Activated CD8-positive, alpha-beta memory T cell treated with anti-CD3 and anti-CD28 coated beads, Interleukin-2, amount 50 U/mL, for 4 hours (primary cell): Measurements from ENCODE around the gene DNM3.
"Not testable (repeated sequence)": the region's sequence is repeated elsewhere in the genome, so short reads cannot be mapped to it uniquely, and the experiment has no call there.

Experiments
- DNase-seq: peaks from one replicate; pipeline ENCODE4 v3.0.0-alpha.2; 2020

DNM3 gene

GRCh38 chr1:171984850-171985485 lies 143.7 kb downstream of the DNM3 start:
- no peak for DNase-seq

GRCh38 chr1:171985639-171986038 lies 144.3 kb downstream of the DNM3 start:
- DNase-seq = no peak

GRCh38 chr1:171988243-171988885 lies 147.1 kb downstream of the DNM3 start:
- DNase-seq = no peak

GRCh38 chr1:171990371-171990770 lies 149.1 kb downstream of the DNM3 start:
- DNase-seq = no peak

GRCh38 chr1:171994293-171994692 lies 153.0 kb downstream of the DNM3 start:
- DNase-seq = no peak

- DNase-seq = no peak
Measured at GRCh38 chr1:171995573-171995972, 154.3 kb downstream of the DNM3 start.

- no peak for DNase-seq
Measured at GRCh38 chr1:171997936-171998335, 156.6 kb downstream of the DNM3 start.

GRCh38 chr1:171998711-171999110 lies 157.4 kb downstream of the DNM3 start:
- DNase-seq = no peak

- DNase-seq = no peak
Measured at GRCh38 chr1:171999756-172000155, 158.5 kb downstream of the DNM3 start.

- DNase-seq = no peak
Measured at GRCh38 chr1:172001288-172001687, 160.0 kb downstream of the DNM3 start.

- peak; percentile 19 for DNase-seq
Measured at GRCh38 chr1:172002725-172003345, 161.5 kb downstream of the DNM3 start.

- no peak for DNase-seq
Measured at GRCh38 chr1:172003766-172004530, 162.7 kb downstream of the DNM3 start.

GRCh38 chr1:172004671-172005070 lies 163.4 kb downstream of the DNM3 start:
- DNase-seq = no peak

- no peak for DNase-seq
Measured at GRCh38 chr1:172005856-172006255, 164.6 kb downstream of the DNM3 start.

GRCh38 chr1:172006660-172007059 lies 165.4 kb downstream of the DNM3 start:
- DNase-seq = no peak

GRCh38 chr1:172018727-172019311 lies 177.5 kb downstream of the DNM3 start:
- no peak for DNase-seq

GRCh38 chr1:172019976-172020375 lies 178.7 kb downstream of the DNM3 start:
- no peak for DNase-seq

GRCh38 chr1:172024516-172024915 lies 183.2 kb downstream of the DNM3 start:
- no peak for DNase-seq

- not testable (repeated sequence) for DNase-seq
Measured at GRCh38 chr1:172024944-172025738, 183.8 kb downstream of the DNM3 start.

GRCh38 chr1:172040466-172040865 lies 199.2 kb downstream of the DNM3 start:
- DNase-seq = no peak

GRCh38 chr1:172041102-172041501 lies 199.8 kb downstream of the DNM3 start:
- DNase-seq = no peak

GRCh38 chr1:172041742-172042141 lies 200.4 kb downstream of the DNM3 start:
- no peak for DNase-seq
